HL-60 (cell line): ENCODE measurements around the gene NAV2.

Source experiments
- CTCF ChIP-seq: IDR thresholded peaks from one replicate; pipeline ENCODE4 v1.5.1; 2011; ENCODE audit warnings: low read length, control low read depth, inconsistent platforms; ENCODE audit not compliant: insufficient read depth
- GABPA ChIP-seq: IDR thresholded peaks from 2 replicates; pipeline ENCODE4 v1.6.1; 2012; ENCODE audit warnings: low read depth
- POLR2AphosphoS5 ChIP-seq: IDR thresholded peaks from 2 replicates; pipeline ENCODE4 v1.6.1; 2012; ENCODE audit warnings: low read depth

GRCh38 chr11:19873730-19874129, 161.1 kb downstream of the NAV2 start:
- TF ChIP-seq CTCF (no peak), POLR2AphosphoS5 (no peak), GABPA (no peak)
